ENCODE data around the gene SLC44A5.
"Not testable (repeated sequence)": the region's sequence is repeated elsewhere in the genome, so short reads cannot be mapped to it uniquely, and the experiment has no call there.

The SLC44A5 gene

DNA sequence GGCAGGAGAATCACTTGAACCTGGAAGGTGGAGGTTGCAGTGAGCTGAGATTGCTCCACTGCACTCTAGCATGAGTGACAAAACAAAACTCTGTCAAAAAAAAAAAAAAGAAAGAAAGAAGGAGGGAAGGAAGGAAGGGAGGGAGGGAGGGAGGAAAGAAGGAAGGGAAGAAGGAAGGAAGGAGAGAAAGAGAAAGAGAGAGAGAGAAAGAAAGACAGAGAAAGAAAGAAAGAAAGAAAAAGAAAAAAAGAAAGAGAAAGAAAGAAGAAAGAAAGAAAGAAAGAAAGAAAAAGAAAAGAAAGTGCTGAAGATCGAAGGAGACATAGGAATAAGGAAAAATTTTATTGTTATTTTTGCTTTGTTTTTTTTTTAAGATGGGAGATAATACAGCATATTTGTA, 166.7 kb downstream of the SLC44A5 start:
- ATAC-seq: no peak

DNA sequence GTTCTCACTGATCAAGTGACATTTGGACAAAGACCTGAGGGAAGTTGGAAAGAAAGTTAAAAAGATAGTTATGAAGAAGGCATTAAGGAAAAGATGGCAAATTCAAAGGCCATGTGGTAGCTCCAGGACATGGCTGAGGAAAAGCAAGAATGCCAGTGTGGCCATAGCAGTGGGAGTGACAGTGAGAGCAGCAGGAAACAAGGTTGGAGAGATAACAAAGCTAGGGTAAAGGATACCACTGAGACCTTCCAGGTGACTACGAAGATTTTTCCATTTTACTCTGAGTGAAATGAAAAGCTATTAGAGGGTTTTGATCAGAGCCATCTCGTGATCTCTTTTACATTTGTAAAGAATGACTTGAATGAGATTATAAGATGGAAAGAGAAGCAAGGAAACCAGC, 170.6 kb downstream of the SLC44A5 start:
- no peak for ATAC-seq

GRCh38 chr1:75438355-75438754, 172.6 kb downstream of the SLC44A5 start:
- no peak for ATAC-seq

DNA sequence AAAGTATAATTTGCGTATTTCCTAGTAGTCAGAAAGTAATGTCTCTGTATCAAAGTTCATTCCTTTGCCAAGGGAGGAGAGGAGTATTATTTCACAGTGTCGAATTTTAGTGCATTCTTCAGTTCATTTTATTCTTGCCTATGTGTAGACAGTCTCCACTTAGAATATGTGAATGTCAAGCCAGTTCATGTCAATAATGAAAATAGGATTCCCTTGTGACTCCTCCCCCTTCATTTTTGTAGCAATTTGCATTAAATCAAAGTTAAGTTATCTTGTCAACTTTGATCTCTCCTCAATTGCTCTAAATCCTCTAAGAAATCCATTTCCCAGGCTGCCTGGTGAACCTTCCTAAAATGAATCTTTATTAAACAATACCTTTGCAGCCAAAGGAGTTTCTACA, 179.1 kb downstream of the SLC44A5 start:
- no peak for ATAC-seq

- ATAC-seq: no peak
These were observed 180.4 kb downstream of the SLC44A5 start for GRCh38 chr1:75430526-75430925.

- no peak for ATAC-seq
These were observed 184.2 kb downstream of the SLC44A5 start for GRCh38 chr1:75426688-75427087.

GRCh38 chr1:75425001-75425650, 185.8 kb downstream of the SLC44A5 start:
- ATAC-seq: no peak

GRCh38 chr1:75423616-75424015, 187.3 kb downstream of the SLC44A5 start:
- no peak for ATAC-seq

GRCh38 chr1:75423136-75423535, 187.8 kb downstream of the SLC44A5 start:
- no peak for ATAC-seq

DNA sequence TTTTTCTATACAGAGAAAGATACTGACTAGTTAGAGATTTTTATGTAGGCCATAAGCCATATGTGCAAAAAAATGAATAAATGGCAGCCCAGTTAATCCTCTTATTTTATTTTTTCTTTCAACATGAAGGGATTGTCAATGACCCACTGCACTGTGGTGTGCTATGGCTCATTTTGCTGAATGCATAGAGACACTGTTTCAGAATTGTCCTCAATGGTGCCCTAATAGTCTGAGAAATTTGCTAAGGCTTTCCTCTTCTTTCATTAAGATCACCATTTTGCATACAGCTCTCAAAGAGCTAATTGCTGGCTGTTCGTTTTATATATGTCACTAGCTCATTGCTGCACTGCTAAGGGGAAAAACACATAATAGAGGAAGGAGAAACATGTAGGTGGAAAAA, 189.5 kb downstream of the SLC44A5 start:
- no peak for ATAC-seq

DNA sequence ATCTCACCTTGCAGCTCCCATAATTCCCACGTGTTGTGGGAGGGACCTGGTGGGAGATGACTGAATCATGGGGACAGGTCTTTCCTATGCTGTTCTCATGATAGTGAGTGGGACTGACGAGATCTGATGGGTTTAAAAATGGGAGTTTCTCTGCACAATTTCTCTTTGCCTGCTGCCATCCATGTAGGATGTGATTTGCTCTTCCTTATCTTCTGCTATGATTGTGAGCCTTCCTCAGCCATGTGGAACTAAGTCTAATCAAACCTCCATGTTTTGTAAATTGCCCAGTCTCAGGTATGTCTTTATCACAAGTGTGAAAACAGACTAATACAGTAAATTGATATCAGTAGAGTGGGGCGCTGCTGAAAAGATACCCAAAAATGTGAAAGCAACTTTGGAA, 195.7 kb downstream of the SLC44A5 start:
- ATAC-seq: no peak

DNA sequence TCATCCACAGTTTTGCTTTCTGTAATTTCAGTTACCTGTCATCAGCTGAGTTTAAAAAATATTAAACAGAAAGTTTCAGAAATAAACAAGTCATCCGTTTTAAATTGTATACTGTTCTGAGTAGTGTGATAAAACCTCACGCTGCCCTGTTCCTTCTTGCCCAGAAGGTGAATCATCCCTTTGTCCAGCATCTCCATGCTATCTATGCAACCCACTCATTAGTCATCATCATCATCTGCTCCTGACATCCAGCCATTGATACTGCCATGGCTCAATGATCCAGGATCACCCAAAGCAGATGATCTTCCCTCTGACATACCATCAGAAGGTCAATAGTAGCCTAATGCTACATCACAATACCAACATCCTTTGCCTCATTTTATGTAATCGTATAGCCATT, 198.3 kb downstream of the SLC44A5 start:
- ATAC-seq: no peak

GRCh38 chr1:75404681-75405080, 206.2 kb downstream of the SLC44A5 start:
- ATAC-seq: not testable (repeated sequence)

DNA sequence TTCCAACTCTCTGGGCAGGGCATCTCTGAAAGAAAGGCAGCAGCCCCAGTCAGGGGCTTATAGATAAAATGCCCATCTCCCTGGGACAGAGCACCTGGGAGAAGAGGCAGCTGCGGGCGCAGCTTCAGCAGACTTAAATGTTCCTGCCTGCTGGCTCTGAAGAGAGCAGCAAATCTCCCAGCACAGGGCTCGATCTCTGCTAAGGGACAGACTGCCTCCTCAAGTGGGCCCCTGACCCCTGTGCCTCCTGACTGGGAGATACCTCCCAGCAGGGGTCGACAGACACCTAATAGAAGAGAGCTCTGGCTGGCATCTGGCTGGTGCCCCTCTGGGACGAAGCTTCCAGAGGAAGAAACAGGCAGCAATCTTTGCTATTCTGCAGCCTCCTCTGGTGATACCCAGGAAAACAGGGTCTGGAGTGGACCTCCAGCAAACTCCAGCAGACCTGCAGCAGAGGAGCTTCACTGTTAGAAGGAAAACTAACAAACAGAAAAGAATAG, 207.7 kb downstream of the SLC44A5 start:
- not testable (repeated sequence) for ATAC-seq

DNA sequence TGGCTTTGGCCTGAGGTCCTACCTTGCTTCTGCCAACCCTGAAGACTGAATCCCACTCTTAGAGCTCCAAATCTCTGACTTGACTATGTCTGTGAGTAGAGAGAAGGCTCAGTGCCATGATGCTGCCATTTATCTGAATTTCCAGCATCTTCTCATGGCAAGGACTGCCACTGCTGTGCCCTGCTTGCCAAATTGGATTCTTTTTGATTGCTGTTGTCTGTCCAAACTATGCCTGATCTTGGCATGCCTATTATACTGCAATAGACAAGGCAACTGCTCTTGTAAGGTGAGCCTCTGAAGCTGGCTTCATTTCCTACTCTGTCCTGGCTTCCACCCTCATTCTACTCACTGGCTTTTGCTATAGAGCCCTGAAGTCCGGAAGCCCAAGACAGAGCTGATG, 210.2 kb downstream of the SLC44A5 start:
- no peak for ATAC-seq

DNA sequence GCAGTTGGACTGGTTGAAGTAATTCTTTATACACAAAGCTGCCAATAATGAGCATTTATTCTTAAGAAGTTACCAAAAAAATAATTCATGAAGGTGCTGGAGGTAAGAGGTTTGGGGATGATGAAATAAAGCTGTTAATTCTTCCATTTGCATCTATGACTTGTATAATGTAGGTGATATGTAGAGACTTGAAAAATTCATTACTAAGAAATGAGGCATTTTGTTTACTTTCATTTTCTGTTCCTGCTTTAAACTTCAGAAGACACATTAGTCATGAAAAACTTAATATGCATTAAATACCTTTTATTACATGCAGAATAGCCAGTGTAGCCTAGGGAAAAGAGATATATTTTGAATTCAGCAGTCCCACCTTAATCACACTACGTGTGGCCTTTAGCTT, 214.2 kb downstream of the SLC44A5 start:
- ATAC-seq: no peak

GRCh38 chr1:75396260-75396659, 214.7 kb downstream of the SLC44A5 start:
- ATAC-seq: no peak

GRCh38 chr1:75394386-75395139, 216.4 kb downstream of the SLC44A5 start:
- ATAC-seq: no peak

DNA sequence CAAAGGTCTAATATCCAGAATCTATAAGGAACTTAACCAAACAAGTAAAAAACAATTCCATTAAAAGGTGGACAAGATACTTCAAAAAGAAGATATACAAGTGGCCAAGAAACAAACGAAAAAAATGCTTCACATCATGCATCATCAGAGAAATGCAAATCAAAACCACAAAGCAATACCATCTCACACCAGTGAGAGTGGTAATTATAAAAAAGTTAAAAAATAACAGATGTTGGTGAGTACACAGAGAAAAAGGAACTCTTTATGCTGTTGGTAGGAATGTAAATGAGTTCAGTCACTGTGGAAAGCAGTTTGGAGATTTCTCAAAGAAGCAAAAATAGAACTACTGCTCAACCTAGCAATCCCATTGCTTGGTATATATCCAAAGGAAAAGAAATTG, 218.6 kb downstream of the SLC44A5 start:
- no peak for ATAC-seq

DNA sequence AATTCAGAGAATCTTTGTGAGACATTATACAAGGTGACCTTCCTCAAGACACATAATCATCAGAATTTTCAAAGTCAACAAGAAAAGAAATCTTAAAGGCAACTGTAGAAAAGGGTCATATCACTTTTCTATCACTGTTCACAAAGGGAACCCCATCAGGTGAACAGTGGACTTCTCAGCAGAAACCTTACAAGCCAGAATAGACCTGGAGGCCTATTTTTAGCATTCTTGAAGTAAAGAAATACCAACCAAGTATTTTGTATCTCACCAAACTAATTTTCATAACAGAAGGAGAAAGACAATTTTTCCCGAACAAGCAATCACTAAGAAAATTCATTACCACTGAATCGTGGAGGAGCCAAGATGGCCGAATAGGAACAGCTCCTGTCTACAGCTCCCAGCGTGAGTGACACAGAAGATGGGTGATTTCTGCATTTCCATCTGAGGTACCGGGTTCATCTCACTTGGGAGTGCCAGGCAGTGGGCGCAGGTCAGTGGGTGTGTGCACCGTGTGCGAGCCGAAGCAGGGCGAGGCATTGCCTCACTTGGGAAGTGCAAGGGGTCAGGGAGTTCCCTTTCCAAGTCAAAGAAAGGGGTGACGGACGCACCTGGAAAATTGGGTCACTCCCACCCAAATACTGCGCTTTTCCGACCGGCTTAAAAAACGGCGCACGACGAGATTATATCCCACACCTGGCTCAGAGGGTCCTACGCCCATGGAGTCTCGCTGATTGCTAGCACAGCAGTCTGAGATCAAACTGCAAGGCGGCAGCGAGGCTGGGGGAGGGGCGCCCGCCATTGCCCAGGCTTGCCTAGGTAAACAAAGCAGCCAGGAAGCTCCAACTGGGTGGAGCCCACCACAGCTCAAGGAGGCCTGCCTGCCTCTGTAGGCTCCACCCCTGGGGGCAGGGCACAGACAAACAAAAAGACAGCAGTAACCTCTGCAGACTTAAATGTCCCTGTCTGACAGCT, 235.2 kb downstream of the SLC44A5 start:
- not testable (repeated sequence) for ATAC-seq

DNA sequence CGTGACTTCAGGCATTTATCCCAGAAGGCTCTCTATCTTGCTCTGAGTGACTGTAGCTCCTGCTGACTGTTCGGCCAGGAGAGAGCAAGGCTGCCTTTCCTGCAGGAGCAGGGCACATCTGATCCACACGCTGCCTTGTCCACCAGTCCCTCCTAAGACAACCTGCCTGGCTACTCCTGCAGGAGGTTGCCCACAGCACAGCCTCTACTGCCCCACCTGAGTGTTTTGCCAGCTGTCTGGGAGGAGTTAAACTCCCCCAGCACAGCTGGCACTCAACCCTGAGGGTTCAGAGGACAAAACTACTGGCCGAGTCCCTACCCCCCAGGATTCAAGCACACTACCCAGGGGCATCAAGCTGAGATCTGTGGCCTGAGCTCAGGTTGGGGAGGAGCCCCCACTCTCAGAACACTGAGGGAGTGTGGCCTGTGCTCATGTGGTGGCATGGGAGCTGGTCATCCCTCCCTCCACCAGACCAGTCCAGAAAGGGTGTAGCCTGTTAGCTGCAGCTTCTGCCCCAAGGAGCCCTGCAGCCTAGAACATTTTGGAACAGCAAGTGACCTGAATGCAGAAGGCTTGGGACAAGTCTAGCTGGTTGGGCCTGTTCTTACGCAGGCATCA, 237.3 kb downstream of the SLC44A5 start:
- ATAC-seq: no peak

- ATAC-seq: no peak
These were observed 244.3 kb downstream of the SLC44A5 start for GRCh38 chr1:75366595-75366994.

DNA sequence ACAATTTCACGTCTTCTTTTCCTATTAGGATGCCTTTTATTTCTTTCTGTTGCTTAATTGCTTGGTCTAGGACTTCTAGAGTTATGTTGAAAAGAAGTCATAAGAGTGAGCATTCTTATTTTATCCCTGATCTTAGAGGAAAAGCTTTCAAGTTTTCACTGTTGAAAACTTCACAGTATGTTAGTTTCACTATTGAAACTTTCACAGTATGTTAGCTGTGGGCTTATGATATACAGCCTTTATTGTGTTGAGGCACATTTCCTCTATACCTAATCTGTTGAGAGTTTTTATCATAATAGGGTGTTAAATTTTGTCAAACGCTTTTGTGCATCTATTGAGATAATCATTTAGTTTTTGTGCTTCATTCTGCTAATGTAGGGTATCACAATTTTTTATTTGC, 249.7 kb downstream of the SLC44A5 start:
- no peak for ATAC-seq
